Middle frontal gyrus (tissue), 1 donor: ENCODE measurements around the gene FOXO1.
A peak's percentile ranks its signal among the peaks of the same experiment; 100 is the strongest.
"Not testable (repeated sequence)": the region's sequence is repeated elsewhere in the genome, so short reads cannot be mapped to it uniquely, and the experiment has no call there.

Source experiments
- DNase-seq: peaks from one replicate; pipeline ENCODE4 v3.0.0-alpha.2; 2015; ENCODE audit warnings: low spot score; ENCODE audit errors: extremely low spot score

The FOXO1 gene

GRCh38 chr13:40666045-40666932, at the start of gene FOXO1:
Gene FOXO1, minus strand, starts transcription at chr13:40666641. Its CDS starts 429 bp downstream, at chr13:40666212.
- peak; percentile 74 for DNase-seq

- DNase-seq: not testable (repeated sequence)
These were observed 48.0 kb upstream of the FOXO1 start for GRCh38 chr13:40714433-40714832.

- no peak for DNase-seq
These were observed 40.0 kb upstream of the FOXO1 start for GRCh38 chr13:40706439-40706838.

GRCh38 chr13:40697711-40698110, 31.3 kb upstream of the FOXO1 start:
- DNase-seq: no peak

- DNase-seq: no peak
These were observed 28.0 kb upstream of the FOXO1 start for GRCh38 chr13:40694426-40694825.

- DNase-seq: no peak
These were observed 26.5 kb upstream of the FOXO1 start for GRCh38 chr13:40692946-40693345.

GRCh38 chr13:40688781-40689180, 22.3 kb upstream of the FOXO1 start:
- no peak for DNase-seq

GRCh38 chr13:40682449-40683240, 16.2 kb upstream of the FOXO1 start:
- peak; percentile 69 for DNase-seq

GRCh38 chr13:40681341-40682146, 15.1 kb upstream of the FOXO1 start:
- DNase-seq: no peak

- DNase-seq: no peak
These were observed 14.3 kb upstream of the FOXO1 start for GRCh38 chr13:40680659-40681323.

GRCh38 chr13:40679480-40679985, 13.1 kb upstream of the FOXO1 start:
- DNase-seq: no peak

GRCh38 chr13:40677064-40677463, 10.6 kb upstream of the FOXO1 start:
- DNase-seq: no peak

- DNase-seq: no peak
These were observed 9.6 kb upstream of the FOXO1 start for GRCh38 chr13:40676007-40676406.

GRCh38 chr13:40673414-40673813, 7.0 kb upstream of the FOXO1 start:
- no peak for DNase-seq

- no peak for DNase-seq
These were observed 6.4 kb upstream of the FOXO1 start for GRCh38 chr13:40672765-40673397.

GRCh38 chr13:40671956-40672764, 5.7 kb upstream of the FOXO1 start:
- no peak for DNase-seq

GRCh38 chr13:40670307-40670706, 3.9 kb upstream of the FOXO1 start:
- no peak for DNase-seq

- DNase-seq: no peak
These were observed 1.9 kb upstream of the FOXO1 start for GRCh38 chr13:40668335-40668734.

GRCh38 chr13:40667622-40667978, 1.2 kb upstream of the FOXO1 start:
- DNase-seq: no peak
